Measurements from ENCODE around the gene PAF1.

Gene PAF1

GRCh38 chr19:39363901-39364457 is 26.9 kb downstream of the PAF1 start:
- TF ChIP-seq SPI1 (IDR thresholded peaks at IDR 0.05; ENCODE audit: borderline replicate concordance, low read depth) (no peak), REST (IDR thresholded peaks at IDR 0.05; ENCODE audit: insufficient replicate concordance, low read depth) (no peak)
- TF ChIP-seq, protein P1, sequence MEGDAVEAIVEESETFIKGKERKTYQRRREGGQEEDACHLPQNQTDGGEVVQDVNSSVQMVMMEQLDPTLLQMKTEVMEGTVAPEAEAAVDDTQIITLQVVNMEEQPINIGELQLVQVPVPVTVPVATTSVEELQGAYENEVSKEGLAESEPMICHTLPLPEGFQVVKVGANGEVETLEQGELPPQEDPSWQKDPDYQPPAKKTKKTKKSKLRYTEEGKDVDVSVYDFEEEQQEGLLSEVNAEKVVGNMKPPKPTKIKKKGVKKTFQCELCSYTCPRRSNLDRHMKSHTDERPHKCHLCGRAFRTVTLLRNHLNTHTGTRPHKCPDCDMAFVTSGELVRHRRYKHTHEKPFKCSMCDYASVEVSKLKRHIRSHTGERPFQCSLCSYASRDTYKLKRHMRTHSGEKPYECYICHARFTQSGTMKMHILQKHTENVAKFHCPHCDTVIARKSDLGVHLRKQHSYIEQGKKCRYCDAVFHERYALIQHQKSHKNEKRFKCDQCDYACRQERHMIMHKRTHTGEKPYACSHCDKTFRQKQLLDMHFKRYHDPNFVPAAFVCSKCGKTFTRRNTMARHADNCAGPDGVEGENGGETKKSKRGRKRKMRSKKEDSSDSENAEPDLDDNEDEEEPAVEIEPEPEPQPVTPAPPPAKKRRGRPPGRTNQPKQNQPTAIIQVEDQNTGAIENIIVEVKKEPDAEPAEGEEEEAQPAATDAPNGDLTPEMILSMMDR (IDR thresholded peaks at IDR 0.05; ENCODE audit: insufficient read depth, low read length): no peak
- H3K4me3 ChIP-seq (replicated peaks; ENCODE audit: insufficient read depth, low read length): no peak overlapping the region
- no peak for DNase-seq (ENCODE audit: low read depth in 1 of 2, low spot score in 1 of 2)
- no peaks in the 10 kb centered on the region for H3K27me3 ChIP-seq (ENCODE audit: insufficient read depth, poor library complexity, severe bottlenecking)
- no peak overlapping the region for H3K27ac ChIP-seq (replicated peaks)

DNA sequence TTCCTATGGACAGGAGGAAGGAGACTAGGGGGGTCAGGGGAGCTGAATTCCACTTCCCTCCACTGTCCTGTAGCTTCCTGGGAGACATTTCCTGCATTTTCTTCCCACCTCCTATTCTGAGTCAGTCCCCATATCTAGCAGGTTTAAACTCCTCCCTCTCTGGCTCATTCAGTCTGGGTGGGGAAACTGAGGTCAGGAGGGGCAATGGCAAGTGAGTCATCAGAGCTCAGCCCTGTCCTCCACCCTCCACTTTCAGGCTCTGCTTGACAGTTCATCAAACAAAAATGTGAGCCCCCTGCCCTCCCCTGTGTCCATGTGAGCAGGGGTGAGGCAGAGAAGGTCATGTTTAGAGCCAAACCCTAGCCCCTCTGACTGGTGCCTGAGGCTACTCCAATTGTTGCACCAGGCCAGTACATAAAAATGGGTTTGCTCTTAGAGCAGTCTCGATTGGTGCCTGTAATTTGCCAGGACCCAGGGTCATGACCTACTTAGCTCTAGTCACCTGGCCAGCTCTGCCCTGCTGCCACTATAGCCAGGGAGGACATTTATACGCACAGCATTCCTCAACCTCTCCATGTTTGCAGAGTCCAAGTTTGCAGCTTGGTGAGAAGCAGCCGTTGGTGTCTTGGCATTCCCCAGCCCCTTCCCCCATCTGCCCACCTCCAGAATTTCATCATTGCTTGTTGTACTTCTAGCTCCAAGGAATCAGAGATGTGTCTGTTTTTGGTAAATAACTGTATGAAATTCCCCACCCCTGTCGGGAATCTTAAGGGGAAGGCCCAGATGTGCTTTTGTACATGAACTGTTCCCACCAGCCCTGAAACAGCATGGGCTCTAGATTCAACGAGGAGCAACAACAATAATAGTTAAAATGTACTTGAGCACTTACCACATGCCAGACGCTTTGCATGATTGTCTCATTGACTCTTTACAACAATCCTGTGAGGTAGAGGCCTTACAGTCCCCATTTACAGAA is 27.9 kb downstream of the PAF1 start:
- no peaks in the 10 kb centered on the region for H3K27me3 ChIP-seq (ENCODE audit: insufficient read depth, poor library complexity, severe bottlenecking)
- DNase-seq (ENCODE audit: low read depth in 1 of 2, low spot score in 1 of 2): no peak
- H3K27ac ChIP-seq (replicated peaks): no peak overlapping the region
- no peak overlapping the region for H3K4me3 ChIP-seq (replicated peaks; ENCODE audit: insufficient read depth, low read length)
- TF ChIP-seq POLR2AphosphoS5 (IDR thresholded peaks at IDR 0.05; ENCODE audit: low read depth) (no peak), GABPA (IDR thresholded peaks at IDR 0.05; ENCODE audit: low read depth) (no peak)

DNA sequence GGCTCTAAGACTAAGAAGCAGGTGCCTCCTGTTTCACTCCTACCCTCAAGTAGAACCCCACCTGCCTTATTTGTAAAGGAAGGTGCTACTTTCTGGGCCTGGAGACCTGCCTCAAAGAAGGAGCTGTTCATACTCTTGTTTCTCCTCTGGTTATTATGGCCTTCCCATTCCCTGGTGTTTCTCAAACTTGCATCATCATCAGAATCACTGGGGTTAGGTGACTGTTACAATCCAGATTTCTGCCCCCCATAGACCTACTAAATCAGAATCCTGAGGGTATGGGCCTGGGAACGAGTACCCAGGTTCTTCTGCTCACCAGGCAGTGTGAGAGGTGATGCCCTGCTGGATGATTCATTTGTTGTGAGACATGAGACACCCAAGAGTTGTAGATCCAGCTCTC is 30.3 kb downstream of the PAF1 start:
- Histone ChIP-seq H3K27ac (replicated peaks) (no peak overlapping the region), H3K27me3 (ENCODE audit: insufficient read depth, poor library complexity, severe bottlenecking) (no peaks in the 10 kb centered on the region), H3K4me3 (replicated peaks; ENCODE audit: insufficient read depth, low read length) (no peak overlapping the region)
- DNase-seq (ENCODE audit: low read depth in 1 of 2, low spot score in 1 of 2): no peak
- no peak for TF ChIP-seq REST (IDR thresholded peaks at IDR 0.05; ENCODE audit: insufficient replicate concordance, low read depth)
- no peak for TF ChIP-seq SPI1 (IDR thresholded peaks at IDR 0.05; ENCODE audit: borderline replicate concordance, low read depth)
- TF ChIP-seq GABPA (IDR thresholded peaks at IDR 0.05; ENCODE audit: low read depth): no peak
- no peak for TF ChIP-seq POLR2AphosphoS5 (IDR thresholded peaks at IDR 0.05; ENCODE audit: low read depth)
- TF ChIP-seq, protein P1 (IDR thresholded peaks at IDR 0.05; ENCODE audit: insufficient read depth, low read length): no peak

DNA sequence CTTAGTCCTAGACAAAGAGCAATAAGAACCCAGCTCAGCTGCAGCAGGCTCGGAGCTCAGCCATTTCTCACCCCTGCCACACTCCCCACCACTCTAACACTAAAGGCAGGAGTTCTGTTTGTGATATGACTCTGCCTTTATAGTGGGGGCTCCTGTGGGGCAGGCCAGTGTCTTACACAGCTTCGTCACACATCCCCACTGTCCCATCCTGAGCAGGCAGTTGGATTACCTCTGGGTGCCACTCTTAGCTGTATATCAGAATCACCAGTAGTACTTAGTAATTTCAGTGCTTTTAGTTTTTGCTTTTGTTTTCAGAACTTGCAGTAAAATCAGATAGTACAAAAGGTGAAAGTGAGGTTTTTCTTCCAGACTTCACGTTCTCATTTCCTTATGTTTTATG is 31.9 kb downstream of the PAF1 start:
- no peak overlapping the region for H3K27ac ChIP-seq (replicated peaks)
- TF ChIP-seq GABPA (IDR thresholded peaks at IDR 0.05; ENCODE audit: low read depth) (no peak), SPI1 (IDR thresholded peaks at IDR 0.05; ENCODE audit: borderline replicate concordance, low read depth) (no peak), POLR2AphosphoS5 (IDR thresholded peaks at IDR 0.05; ENCODE audit: low read depth) (no peak), REST (IDR thresholded peaks at IDR 0.05; ENCODE audit: insufficient replicate concordance, low read depth) (no peak)
- TF ChIP-seq, protein P1 (IDR thresholded peaks at IDR 0.05; ENCODE audit: insufficient read depth, low read length): no peak

More for the DNA sequence above, 31.9 kb downstream of the PAF1 start:
- no peaks in the 10 kb centered on the region for H3K27me3 ChIP-seq (ENCODE audit: insufficient read depth, poor library complexity, severe bottlenecking)
- no peak for DNase-seq (ENCODE audit: low read depth in 1 of 2, low spot score in 1 of 2)
- no peak overlapping the region for H3K4me3 ChIP-seq (replicated peaks; ENCODE audit: insufficient read depth, low read length)

Measured in HL-60 (cell line).